ENCODE measurements around the gene ZDHHC24.

GRCh38 chr11:66532784-66533183, 13.1 kb downstream of the ZDHHC24 start:
- TF ChIP-seq POLR2A (IDR thresholded peaks at IDR 0.05; ENCODE audit: low read length) (no peak), GATA1 (IDR thresholded peaks at IDR 0.05; ENCODE audit: low read depth, low read length) (no peak)

Measured in erythroblast (primary cell).